ENCODE data around the gene TTC22. TPM values are rescaled to one million over a fixed set of nuclear protein-coding genes. Genes with fewer than 3 reads are reported as not detected.
A peak's percentile ranks its signal among the peaks of the same experiment; 100 is the strongest.

TTC22 gene
- total RNA-seq, 1 experiment from 2014 or later: 0.63 TPM

GRCh38 chr1:54781023-54781723, 19.9 kb downstream of the TTC22 start (continued):
- TF ChIP-seq, protein P1, sequence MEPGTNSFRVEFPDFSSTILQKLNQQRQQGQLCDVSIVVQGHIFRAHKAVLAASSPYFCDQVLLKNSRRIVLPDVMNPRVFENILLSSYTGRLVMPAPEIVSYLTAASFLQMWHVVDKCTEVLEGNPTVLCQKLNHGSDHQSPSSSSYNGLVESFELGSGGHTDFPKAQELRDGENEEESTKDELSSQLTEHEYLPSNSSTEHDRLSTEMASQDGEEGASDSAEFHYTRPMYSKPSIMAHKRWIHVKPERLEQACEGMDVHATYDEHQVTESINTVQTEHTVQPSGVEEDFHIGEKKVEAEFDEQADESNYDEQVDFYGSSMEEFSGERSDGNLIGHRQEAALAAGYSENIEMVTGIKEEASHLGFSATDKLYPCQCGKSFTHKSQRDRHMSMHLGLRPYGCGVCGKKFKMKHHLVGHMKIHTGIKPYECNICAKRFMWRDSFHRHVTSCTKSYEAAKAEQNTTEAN (CRISPR knock-in tag; IDR thresholded peaks at IDR 0.05): peak; percentile 98
- no peak for TF ChIP-seq ZNF121 (CRISPR knock-in tag; IDR thresholded peaks at IDR 0.05)
- peak; percentile 85 for TF ChIP-seq SP1 (CRISPR knock-in tag; conservative IDR thresholded peaks at IDR 0.05)
- TF ChIP-seq IRF2 (CRISPR knock-in tag; IDR thresholded peaks at IDR 0.05; ENCODE audit: borderline replicate concordance, low read depth): peak; percentile 68; the same call in 1 of the 2 replicates
- TF ChIP-seq, protein P2, sequence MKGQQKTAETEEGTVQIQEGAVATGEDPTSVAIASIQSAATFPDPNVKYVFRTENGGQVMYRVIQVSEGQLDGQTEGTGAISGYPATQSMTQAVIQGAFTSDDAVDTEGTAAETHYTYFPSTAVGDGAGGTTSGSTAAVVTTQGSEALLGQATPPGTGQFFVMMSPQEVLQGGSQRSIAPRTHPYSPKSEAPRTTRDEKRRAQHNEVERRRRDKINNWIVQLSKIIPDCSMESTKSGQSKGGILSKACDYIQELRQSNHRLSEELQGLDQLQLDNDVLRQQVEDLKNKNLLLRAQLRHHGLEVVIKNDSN (CRISPR knock-in tag; IDR thresholded peaks at IDR 0.05): peak; percentile 72
- peak; percentile 96 for TF ChIP-seq CREB1 (CRISPR knock-in tag; IDR thresholded peaks at IDR 0.05)
- TF ChIP-seq ZNF232 (CRISPR knock-in tag; IDR thresholded peaks at IDR 0.05): peak; percentile 97
- TF ChIP-seq GTF2I (CRISPR knock-in tag; conservative IDR thresholded peaks at IDR 0.05): no peak
- peak; percentile 63; the same call in 1 of the 2 replicates for TF ChIP-seq ZNF317 (CRISPR knock-in tag; IDR thresholded peaks at IDR 0.05; ENCODE audit: borderline replicate concordance, low read depth)
- TF ChIP-seq ATF2 (CRISPR knock-in tag; IDR thresholded peaks at IDR 0.05; ENCODE audit: borderline replicate concordance, low read depth): peak; percentile 90; the same call in 1 of the 2 replicates
- peak; percentile 97 for TF ChIP-seq JUN (CRISPR knock-in tag; IDR thresholded peaks at IDR 0.05)
- TF ChIP-seq, protein P3, sequence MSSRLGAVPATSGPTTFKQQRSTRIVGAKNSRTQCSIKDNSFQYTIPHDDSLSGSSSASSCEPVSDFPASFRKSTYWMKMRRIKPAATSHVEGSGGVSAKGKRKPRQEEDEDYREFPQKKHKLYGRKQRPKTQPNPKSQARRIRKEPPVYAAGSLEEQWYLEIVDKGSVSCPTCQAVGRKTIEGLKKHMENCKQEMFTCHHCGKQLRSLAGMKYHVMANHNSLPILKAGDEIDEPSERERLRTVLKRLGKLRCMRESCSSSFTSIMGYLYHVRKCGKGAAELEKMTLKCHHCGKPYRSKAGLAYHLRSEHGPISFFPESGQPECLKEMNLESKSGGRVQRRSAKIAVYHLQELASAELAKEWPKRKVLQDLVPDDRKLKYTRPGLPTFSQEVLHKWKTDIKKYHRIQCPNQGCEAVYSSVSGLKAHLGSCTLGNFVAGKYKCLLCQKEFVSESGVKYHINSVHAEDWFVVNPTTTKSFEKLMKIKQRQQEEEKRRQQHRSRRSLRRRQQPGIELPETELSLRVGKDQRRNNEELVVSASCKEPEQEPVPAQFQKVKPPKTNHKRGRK (CRISPR knock-in tag; IDR thresholded peaks at IDR 0.05; ENCODE audit: borderline replicate concordance): no peak; the same call in 1 of the 2 replicates
- peak; percentile 34; the same call in 1 of the 2 replicates for TF ChIP-seq NFYB (CRISPR knock-in tag; conservative IDR thresholded peaks at IDR 0.05; ENCODE audit: low read depth)
- TF ChIP-seq NR2C2 (CRISPR knock-in tag; IDR thresholded peaks at IDR 0.05): peak; percentile 68
- TF ChIP-seq MAX (CRISPR knock-in tag; IDR thresholded peaks at IDR 0.05): peak; percentile 98
- peak; percentile 92; the same call in 1 of the 2 replicates for TF ChIP-seq E2F5 (CRISPR knock-in tag; IDR thresholded peaks at IDR 0.05)
- TF ChIP-seq, protein P4, sequence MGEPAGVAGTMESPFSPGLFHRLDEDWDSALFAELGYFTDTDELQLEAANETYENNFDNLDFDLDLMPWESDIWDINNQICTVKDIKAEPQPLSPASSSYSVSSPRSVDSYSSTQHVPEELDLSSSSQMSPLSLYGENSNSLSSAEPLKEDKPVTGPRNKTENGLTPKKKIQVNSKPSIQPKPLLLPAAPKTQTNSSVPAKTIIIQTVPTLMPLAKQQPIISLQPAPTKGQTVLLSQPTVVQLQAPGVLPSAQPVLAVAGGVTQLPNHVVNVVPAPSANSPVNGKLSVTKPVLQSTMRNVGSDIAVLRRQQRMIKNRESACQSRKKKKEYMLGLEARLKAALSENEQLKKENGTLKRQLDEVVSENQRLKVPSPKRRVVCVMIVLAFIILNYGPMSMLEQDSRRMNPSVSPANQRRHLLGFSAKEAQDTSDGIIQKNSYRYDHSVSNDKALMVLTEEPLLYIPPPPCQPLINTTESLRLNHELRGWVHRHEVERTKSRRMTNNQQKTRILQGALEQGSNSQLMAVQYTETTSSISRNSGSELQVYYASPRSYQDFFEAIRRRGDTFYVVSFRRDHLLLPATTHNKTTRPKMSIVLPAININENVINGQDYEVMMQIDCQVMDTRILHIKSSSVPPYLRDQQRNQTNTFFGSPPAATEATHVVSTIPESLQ (CRISPR knock-in tag; IDR thresholded peaks at IDR 0.05): no peak
- 0 out of 2 replicates have a peak, but pooled peaks have one; percentile 16 for TF ChIP-seq ZNF416 (CRISPR knock-in tag; IDR thresholded peaks at IDR 0.05)
- no peak for TF ChIP-seq NR1H2 (CRISPR knock-in tag; IDR thresholded peaks at IDR 0.05)
- TF ChIP-seq ZNF423 (CRISPR knock-in tag; IDR thresholded peaks at IDR 0.05): peak; percentile 49; the same call in 1 of the 2 replicates
- TF ChIP-seq HMGA2 (CRISPR knock-in tag; IDR thresholded peaks at IDR 0.05): no peak
- peak; percentile 95; the same call in 1 of the 2 replicates for TF ChIP-seq TCF7 (CRISPR knock-in tag; IDR thresholded peaks at IDR 0.05; ENCODE audit: low read depth)
- TF ChIP-seq NFE2L1 (CRISPR knock-in tag; IDR thresholded peaks at IDR 0.05): peak; percentile 95
- TF ChIP-seq STAT6 (CRISPR knock-in tag; conservative IDR thresholded peaks at IDR 0.05; ENCODE audit: low read depth): peak; percentile 41; the same call in 1 of the 2 replicates
- TF ChIP-seq, protein P5, sequence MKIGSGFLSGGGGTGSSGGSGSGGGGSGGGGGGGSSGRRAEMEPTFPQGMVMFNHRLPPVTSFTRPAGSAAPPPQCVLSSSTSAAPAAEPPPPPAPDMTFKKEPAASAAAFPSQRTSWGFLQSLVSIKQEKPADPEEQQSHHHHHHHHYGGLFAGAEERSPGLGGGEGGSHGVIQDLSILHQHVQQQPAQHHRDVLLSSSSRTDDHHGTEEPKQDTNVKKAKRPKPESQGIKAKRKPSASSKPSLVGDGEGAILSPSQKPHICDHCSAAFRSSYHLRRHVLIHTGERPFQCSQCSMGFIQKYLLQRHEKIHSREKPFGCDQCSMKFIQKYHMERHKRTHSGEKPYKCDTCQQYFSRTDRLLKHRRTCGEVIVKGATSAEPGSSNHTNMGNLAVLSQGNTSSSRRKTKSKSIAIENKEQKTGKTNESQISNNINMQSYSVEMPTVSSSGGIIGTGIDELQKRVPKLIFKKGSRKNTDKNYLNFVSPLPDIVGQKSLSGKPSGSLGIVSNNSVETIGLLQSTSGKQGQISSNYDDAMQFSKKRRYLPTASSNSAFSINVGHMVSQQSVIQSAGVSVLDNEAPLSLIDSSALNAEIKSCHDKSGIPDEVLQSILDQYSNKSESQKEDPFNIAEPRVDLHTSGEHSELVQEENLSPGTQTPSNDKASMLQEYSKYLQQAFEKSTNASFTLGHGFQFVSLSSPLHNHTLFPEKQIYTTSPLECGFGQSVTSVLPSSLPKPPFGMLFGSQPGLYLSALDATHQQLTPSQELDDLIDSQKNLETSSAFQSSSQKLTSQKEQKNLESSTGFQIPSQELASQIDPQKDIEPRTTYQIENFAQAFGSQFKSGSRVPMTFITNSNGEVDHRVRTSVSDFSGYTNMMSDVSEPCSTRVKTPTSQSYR (CRISPR knock-in tag; IDR thresholded peaks at IDR 0.05): peak; percentile 90
